Hematopoietic multipotent progenitor cell treated with erythropoietin and hydrocortisone succinate and interleukin-3 and kit ligand, for 4 days (in vitro differentiated cells): Measurements from ENCODE around the gene ZCWPW1.

ENCODE experiments used
- DNase-seq: peaks from one replicate; pipeline ENCODE4 v3.0.0-alpha.2; 2015

The ZCWPW1 gene

DNA sequence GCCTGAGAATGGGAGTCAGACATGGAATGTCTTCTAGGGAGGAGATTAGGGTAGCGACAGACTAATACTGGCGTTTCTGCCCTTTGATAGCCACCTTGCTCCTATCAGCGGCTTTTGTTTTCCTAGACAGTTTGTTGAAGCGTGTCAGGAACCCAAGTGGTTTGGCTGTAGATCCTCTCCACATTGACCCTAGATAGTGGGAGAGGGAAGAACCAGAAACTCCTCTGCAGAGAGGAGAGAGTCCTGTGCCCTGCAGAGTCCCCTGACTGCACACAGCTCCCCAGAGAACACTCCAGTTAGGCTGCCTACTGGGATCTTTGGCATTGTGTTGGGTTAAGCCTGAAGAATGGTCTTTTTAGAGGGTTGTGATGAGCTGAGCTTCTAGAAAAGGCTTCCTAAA lies 3.5 kb upstream of the ZCWPW1 start:
- DNase-seq: peak; percentile 32

GRCh38 chr7:100431286-100431735 lies 2.8 kb upstream of the ZCWPW1 start:
- DNase-seq: no peak

DNA sequence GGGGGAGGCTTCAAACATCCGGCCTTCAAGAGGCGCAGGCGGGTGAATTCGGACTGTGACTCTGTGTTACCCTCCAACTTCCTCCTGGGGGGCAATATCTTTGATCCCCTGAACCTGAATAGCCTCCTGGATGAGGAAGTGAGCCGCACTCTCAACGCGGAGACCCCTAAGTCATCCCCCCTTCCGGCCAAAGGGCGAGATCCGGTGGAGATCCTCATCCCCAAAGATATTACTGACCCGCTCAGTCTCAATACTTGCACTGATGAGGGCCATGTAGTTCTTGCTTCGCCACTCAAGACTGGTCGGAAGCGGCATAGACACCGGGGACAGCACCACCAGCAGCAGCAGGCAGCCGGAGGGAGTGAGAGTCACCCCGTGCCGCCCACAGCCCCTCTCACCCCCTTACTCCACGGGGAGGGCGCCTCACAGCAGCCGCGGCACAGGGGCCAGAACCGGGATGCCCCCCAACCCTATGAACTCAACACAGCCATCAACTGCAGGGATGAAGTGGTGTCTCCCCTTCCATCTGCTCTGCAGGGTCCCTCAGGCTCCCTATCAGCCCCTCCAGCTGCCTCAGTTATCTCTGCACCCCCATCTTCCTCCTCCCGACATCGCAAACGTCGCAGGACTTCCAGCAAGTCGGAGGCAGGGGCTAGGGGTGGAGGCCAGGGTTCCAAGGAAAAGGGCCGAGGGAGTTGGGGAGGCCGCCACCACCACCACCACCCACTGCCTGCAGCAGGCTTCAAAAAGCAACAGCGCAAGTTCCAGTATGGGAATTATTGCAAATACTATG lies 2.2 kb upstream of the ZCWPW1 start:
- DNase-seq: peak; percentile 31

DNA sequence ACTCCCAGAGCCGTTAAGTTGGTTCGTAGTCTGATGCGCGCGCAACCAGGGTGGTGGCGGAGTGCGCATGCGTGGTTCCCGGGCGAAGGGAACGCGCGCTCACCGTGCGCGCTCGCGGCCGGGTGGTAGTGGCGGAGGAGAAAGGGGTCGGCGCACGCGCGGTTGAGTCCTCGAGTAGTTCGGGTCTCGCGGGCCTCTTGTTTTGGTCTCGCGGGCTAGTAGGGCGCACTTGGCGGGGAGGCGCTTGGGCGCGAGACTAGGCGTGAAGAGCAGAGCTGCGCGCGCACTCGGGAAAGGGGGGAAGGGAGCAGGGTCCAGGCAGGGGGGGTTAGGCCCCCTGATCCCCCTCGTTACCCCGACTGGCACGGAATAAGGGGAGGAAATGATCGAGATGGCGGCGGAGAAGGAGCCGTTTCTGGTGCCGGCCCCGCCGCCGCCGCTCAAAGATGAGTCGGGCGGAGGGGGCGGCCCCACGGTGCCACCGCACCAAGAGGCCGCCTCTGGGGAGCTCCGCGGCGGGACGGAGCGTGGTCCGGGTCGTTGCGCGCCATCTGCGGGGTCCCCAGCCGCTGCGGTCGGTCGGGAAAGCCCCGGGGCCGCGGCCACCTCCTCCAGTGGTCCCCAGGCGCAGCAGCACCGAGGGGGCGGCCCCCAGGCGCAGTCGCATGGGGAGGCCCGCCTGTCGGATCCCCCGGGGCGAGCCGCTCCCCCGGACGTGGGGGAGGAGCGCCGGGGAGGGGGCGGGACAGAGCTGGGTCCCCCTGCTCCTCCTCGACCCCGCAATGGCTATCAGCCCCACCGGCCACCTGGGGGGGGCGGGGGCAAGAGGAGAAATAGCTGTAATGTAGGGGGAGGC lies 1.4 kb upstream of the ZCWPW1 start, which contains the start of gene MEPCE:
TSS of gene MEPCE (plus strand) at position 195 of the 856 bp plus-strand sequence. CDS start at position 383, 188 bp downstream.
- peak; percentile 99 for DNase-seq

DNA sequence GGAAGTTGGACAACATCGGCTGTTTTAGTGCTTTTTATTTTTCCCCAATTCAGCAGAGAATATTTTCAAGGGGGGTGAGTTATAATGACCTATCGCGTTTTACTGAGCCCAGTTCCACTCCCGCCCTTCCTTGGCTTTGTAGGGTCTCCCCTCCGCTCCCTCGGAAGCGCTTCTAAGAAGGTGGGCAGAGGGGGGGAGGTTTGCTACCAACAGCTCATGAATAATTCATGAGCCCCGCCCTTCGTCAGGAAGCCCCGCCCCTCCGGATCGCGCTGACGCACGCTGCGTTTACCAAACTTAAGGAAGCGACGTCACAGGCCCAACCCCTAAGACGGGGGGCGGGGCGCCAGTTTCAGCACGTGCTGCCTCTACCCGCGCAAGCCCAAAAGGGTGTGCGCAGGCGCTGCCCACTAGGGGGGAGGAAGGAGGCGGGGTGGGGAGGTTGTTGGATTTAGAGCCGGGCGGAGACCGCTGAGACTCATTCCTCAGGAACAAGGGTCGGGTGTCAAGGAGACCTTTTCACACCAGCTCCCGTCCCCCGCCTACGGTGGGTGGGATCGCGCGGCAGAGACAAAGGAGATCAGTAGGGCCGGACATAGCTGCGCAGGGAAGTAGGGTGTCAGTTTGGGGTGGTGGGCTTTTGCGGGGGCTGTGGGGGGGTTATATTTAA lies 599 bp upstream of the ZCWPW1 start:
- peak; percentile 100 for DNase-seq

DNA sequence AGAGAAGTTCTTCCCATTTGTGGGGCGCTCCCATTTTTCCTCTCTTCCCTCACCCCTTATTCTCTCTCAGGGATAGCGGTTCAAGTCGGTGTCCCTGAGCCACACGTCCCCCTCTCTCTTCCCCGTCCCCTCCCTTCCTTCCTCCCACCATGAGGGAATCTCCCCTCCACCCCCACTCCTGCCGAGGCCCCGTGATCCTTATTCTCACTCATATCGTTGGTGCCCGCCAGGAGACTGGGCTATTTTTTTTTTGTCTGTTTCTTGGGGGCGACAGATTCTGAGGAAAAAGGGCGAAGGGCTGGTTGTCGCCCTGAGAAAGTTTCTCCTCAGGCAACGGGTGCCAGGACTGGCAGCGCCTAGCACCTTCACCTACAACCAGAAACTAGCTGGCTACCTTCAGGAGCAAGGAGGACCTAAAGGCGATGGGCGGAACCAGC lies 723 bp downstream of the ZCWPW1 start:
- no peak for DNase-seq

GRCh38 chr7:100426516-100426915 lies 2.0 kb downstream of the ZCWPW1 start:
- no peak for DNase-seq

GRCh38 chr7:100425347-100425746 lies 3.2 kb downstream of the ZCWPW1 start:
- DNase-seq: no peak

GRCh38 chr7:100423315-100423714 lies 5.2 kb downstream of the ZCWPW1 start:
- DNase-seq: no peak

DNA sequence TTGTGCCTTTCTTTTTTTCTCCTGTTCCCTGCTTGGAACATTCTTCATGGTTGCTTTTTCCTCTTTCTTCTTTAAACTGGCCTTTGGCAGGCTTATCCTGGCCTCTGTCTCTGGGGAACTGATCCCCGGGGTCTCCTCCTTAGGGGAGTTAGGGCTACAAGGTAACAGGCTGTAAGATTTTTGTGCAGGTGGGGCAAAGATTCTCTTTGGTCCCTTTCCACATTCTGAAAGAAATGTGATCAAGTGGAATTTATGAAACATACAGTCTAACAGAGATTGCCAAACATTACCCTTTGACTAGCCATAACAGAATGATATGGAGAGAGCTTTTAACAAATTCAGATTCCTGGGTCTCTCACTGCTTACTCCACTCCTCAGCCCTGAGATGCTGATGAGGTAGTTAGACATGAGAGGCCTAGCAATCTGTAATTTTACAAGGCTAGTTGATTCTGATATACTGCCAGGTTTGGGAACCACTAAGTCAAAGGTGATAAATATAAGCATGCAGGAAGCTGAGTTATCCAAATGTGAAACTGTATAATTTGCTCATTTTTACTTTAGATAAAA lies 8.8 kb downstream of the ZCWPW1 start:
- no peak for DNase-seq

GRCh38 chr7:100418930-100419659 lies 9.4 kb downstream of the ZCWPW1 start:
- DNase-seq: no peak

- DNase-seq: no peak
Measured at GRCh38 chr7:100415448-100415847, 13.1 kb downstream of the ZCWPW1 start.

DNA sequence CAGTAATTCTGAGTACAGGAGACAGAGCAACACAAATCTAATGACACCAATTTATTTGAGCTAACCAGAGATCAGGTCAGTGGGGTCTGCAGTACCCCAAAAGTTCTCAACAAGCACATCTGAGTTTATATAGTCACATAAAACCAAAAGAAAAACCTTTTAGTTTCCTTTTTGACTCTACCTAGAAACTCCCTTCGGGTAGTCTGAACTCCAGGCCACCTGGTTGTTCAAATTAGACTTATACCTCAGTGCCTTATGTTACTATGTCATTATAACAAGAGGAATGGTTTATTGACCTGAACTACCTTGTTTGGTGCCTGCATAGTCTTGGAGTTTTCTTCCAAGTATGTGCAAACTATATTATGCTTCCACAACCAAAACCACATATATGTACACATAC lies 14.6 kb downstream of the ZCWPW1 start:
- no peak for DNase-seq

DNA sequence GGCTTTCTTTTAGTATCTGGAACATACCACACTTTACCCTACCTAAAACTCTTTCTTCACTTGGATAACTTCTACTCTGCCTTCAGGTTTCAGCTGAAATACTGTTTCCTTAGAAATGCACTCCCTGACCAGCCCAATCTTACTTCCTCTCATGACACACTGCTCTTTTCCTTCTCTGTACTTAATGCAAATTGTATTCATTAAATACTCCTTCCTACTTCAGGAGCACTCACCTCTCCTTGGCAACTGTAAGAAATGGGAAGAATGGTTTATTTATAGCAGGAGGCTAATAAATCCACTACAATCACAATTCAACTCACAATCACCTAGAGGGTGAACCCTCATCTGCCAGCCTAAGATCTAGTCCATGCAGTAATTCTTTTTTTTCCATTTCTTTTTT lies 15.2 kb downstream of the ZCWPW1 start:
- DNase-seq: no peak

GRCh38 chr7:100411101-100411500 lies 17.4 kb downstream of the ZCWPW1 start:
- DNase-seq: no peak

DNA sequence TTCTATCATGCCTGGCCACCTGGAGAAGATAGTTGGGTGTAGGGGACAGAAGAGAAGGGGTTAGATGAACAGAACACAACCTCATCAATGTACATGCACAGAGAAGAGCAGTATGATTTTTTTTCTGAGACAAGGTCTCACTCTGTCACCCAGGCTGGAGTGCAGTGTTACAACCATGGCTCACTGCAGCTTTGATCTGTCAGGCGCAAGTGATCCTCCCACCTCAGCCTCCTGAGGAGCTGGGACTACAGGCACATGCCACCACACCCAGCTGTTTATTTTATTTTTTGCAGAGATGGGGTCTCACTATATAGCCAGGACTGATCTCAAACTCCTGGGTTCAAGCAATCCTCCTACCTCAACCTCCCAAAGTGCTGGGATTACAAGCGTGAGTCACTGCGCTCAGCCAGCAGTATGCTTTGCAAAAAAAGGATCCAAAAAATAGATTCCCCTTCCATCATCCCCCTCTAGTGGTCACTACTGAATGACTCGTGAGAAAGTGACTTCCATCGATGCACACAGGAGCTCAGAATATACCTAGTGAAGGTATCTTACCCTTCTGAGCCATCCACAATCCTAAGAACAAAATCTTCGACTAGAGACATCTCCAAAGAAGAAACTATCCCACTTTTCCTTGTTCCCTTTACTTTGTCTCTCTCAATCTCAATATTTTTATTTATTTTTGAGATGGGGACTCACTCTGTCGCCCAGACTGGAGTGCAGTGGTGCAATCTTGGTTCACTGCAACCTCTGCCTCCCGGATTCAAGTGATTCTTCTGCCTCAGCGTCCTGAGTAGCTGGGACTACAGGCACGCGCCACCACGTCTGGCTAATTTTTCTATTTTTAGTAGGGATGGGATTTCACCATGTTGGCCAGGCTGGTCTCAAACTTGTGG lies 21.0 kb downstream of the ZCWPW1 start:
- peak; percentile 87 for DNase-seq

GRCh38 chr7:100406767-100407166 lies 21.7 kb downstream of the ZCWPW1 start:
- DNase-seq: no peak

- no peak for DNase-seq
Measured at GRCh38 chr7:100402241-100402640, 26.3 kb downstream of the ZCWPW1 start.

DNA sequence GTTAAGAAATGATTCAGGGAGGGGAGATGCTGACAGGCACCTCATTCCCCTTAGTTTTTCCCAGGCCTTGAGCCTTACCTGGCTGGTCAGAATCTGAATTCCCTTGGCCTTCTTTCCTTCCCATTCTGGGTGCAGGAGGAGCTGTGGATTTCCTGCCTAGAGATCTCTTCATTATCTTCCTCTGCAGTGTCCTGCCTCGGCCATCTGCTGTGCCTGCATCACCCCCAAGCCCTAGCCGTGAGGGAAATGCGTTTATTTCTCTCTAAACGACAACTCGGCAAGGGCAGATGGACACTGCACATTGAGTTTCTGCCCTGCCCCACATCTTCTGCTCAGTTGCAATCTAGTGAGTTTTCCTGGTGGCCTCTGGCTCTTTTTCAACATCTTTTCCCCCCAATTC lies 26.7 kb downstream of the ZCWPW1 start:
- DNase-seq: no peak

DNA sequence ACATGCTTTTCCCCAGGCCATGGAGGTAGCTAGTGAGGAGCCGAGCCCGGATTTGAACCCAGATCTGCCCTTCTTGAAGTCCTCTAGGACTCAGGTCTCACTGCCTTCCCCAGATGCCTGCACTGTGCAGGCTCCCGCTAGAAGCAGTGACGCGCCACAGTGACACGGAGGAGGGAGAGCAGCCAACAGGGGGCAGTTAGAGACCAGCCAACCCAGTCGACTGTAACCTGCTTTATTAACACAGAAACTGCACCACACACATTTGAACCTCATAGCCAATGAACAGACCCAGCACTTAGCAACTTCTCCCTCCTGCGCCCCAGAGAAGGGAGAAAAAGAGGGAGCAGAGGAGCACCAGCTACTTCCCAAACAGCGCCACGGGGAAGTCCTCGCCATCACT lies 27.8 kb downstream of the ZCWPW1 start:
- DNase-seq: peak; percentile 62

GRCh38 chr7:100400041-100400440 lies 28.5 kb downstream of the ZCWPW1 start:
- no peak for DNase-seq
